CD4-positive, alpha-beta T cell (primary cell): ENCODE measurements around the gene SPTBN5. TPM values are rescaled to one million over a fixed set of nuclear protein-coding genes. Genes with fewer than 3 reads are reported as not detected.

ENCODE experiments used
- ATAC-seq: fragments of 200-7000 bp; cut with Tn5 transposase; one replicate; pipeline ENCODE4 v1.10.0; 2022; ENCODE audit warnings: mild to moderate bottlenecking; ENCODE audit not compliant: poor library complexity
- CTCF ChIA-PET: fragments of 350-600 bp; sonication (Branson Sonifier 250); formaldehyde crosslinking; loops from one replicate; lab custom pipeline; 2021; ENCODE audit warnings: antibody characterized with exemption, inconsistent platforms; lab: Charles Lee
- POLR2A ChIA-PET: fragments of 350-600 bp; sonication (Branson Sonifier 250); formaldehyde crosslinking; loops from one replicate; lab custom pipeline; 2021; ENCODE audit warnings: antibody characterized with exemption, inconsistent platforms; lab: Charles Lee
- DNase-seq, 14 experiments: peaks; one replicate each; pipeline ENCODE4 v3.0.0-alpha.2; 2013 to 2020; ENCODE audit warnings: mixed read lengths in 2 of 14
- H3K27ac ChIP-seq, 2 donors: one replicate each; pipeline versions ENCODE4 v1.5.1 to v1.7.0; 2013; ENCODE audit warnings: low read length in 2 of 2, low read depth in 1 of 2, mild to moderate bottlenecking in 1 of 2
- H3K27me3 ChIP-seq, 2 experiments: 1 replicate in 1 of 2; 2 replicates in 1 of 2; pipeline versions ENCODE4 v1.6.1 to v1.7.0; 2013; ENCODE audit warnings: low read length in 2 of 2, control low read depth in 1 of 2, mild to moderate bottlenecking in 1 of 2, moderate library complexity in 1 of 2; ENCODE audit not compliant: insufficient read depth in 2 of 2, control insufficient read depth in 1 of 2
- H3K36me3 ChIP-seq: one replicate; pipeline ENCODE4 v1.6.1; 2013; ENCODE audit warnings: low read length, control low read depth; ENCODE audit not compliant: insufficient read depth
- H3K4me1 ChIP-seq: one replicate; pipeline ENCODE4 v1.6.1; 2013; ENCODE audit warnings: low read length, control low read depth; ENCODE audit not compliant: insufficient read depth
- H3K4me3 ChIP-seq: one replicate; pipeline ENCODE4 v1.5.1; 2013; ENCODE audit warnings: mild to moderate bottlenecking, low read length, moderate library complexity
- H3K9me3 ChIP-seq, 2 experiments: 1 replicate in 1 of 2; 2 replicates in 1 of 2; pipeline versions ENCODE4 v1.6.1 to v1.7.0; 2013; ENCODE audit warnings: low read length in 2 of 2, mild to moderate bottlenecking in 2 of 2, control low read depth in 1 of 2, moderate library complexity in 1 of 2; ENCODE audit not compliant: control insufficient read depth in 1 of 2, insufficient read depth in 1 of 2
- H3K27ac Mint-ChIP-seq: one replicate; pipeline ENCODE4 v1.8.0; 2020; ENCODE audit warnings: mixed read lengths
- H3K27me3 Mint-ChIP-seq: one replicate; pipeline ENCODE4 v1.8.0; 2021; ENCODE audit warnings: mixed read lengths
- H3K36me3 Mint-ChIP-seq: one replicate; pipeline ENCODE4 v1.8.0; 2021; ENCODE audit warnings: low read depth, mixed read lengths
- H3K4me1 Mint-ChIP-seq: one replicate; pipeline ENCODE4 v1.8.0; 2021; ENCODE audit warnings: low read depth, mixed read lengths
- H3K4me3 Mint-ChIP-seq: one replicate; pipeline ENCODE4 v1.8.0; 2020; ENCODE audit warnings: mild to moderate bottlenecking, mixed read lengths
- H3K9me3 Mint-ChIP-seq: one replicate; pipeline ENCODE4 v1.8.0; 2020; ENCODE audit warnings: mixed read lengths
- CTCF ChIP-seq: fragments of 200-600 bp; IDR thresholded peaks from one replicate; pipeline ENCODE4 v1.8.0; 2022; ENCODE audit warnings: antibody characterized with exemption, mild to moderate bottlenecking
- intact Hi-C, 2 experiments: fragments of 100-400 bp; cut with DNase I in 1 of 2; cut with micrococcal nuclease in 1 of 2; formaldehyde crosslinking; loops; one replicate each; pipeline versions ENCODE4 v1.15.1 to v1.9.0; 2023 to 2025; cut with DNase I, micrococcal nuclease
- total RNA-seq, 174 experiments: library from RNA in 2 of 174; stranded (reverse) in 2 of 174; gene quantifications; one replicate each; pipeline ENCODE4 v1.2.3 and lab custom pipeline; 2021 to 2026

Gene SPTBN5
- total RNA-seq, 2 experiments from 2014 or later = 2.2 to 2.3 TPM

- H3K36me3 Mint-ChIP-seq = peaks cover 12% of the 10 kb centered on the region
- no peak for TF ChIP-seq CTCF
- no peak overlapping the region for H3K27ac Mint-ChIP-seq
- Histone ChIP-seq H3K27me3 (no peaks in the 10 kb centered on the region), H3K9me3 (no peaks in the 10 kb centered on the region), H3K4me3 (no peak overlapping the region), H3K27ac (no peak overlapping the region), H3K4me1 (peaks cover 5% of the 10 kb centered on the region), H3K36me3 (peaks cover 4% of the 10 kb centered on the region)
- intact Hi-C loops = no loop called here
- no peaks in the 10 kb centered on the region for H3K27me3 Mint-ChIP-seq
- ChIA-PET CTCF (interaction anchor here (1.9 kb wide), 1 partner anchor 52 kb away, joined by 5 read pairs; no protein-coding TSS in a partner anchor), POLR2A (interaction anchor here (1.3 to 2.1 kb wide), 2 partner anchors 32 to 40 kb away, joined by 3 to 8 read pairs; partner anchors contain the start of gene SPTBN5)
- no peaks in the 10 kb centered on the region for H3K9me3 Mint-ChIP-seq
- no peak for DNase-seq
- H3K4me1 Mint-ChIP-seq = no peaks in the 10 kb centered on the region
- H3K4me3 Mint-ChIP-seq = no peak overlapping the region
- no peak for ATAC-seq
These were observed 40.9 kb downstream of the SPTBN5 start for GRCh38 chr15:41852736-41853590.

- H3K4me3 Mint-ChIP-seq = no peak overlapping the region
- intact Hi-C loops = no loop called here
- Histone ChIP-seq H3K36me3 (peaks cover 15% of the 10 kb centered on the region), H3K4me1 (peaks cover 5% of the 10 kb centered on the region), H3K27me3 (no peaks in the 10 kb centered on the region), H3K9me3 (no peaks in the 10 kb centered on the region), H3K27ac (no peak overlapping the region), H3K4me3 (no peak overlapping the region)
- no peaks in the 10 kb centered on the region for H3K9me3 Mint-ChIP-seq
- ChIA-PET CTCF (interaction anchor here (1.9 kb wide), 1 partner anchor 53 kb away, joined by 5 read pairs; no protein-coding TSS in a partner anchor), POLR2A (interaction anchor here (1.1 to 2.1 kb wide), 3 partner anchors 31 to 85 kb away, joined by 3 to 8 read pairs (median 5); partner anchors contain the start of gene SPTBN5)
- ATAC-seq (no peak), DNase-seq (no peak)
- H3K27ac Mint-ChIP-seq = no peak overlapping the region
- H3K36me3 Mint-ChIP-seq = peaks cover 23% of the 10 kb centered on the region
- TF ChIP-seq CTCF = no peak
- H3K27me3 Mint-ChIP-seq = no peaks in the 10 kb centered on the region
- H3K4me1 Mint-ChIP-seq = no peaks in the 10 kb centered on the region
These were observed 42.0 kb downstream of the SPTBN5 start for GRCh38 chr15:41851755-41852370.

GRCh38 chr15:41851167-41851523, 42.7 kb downstream of the SPTBN5 start:
- intact Hi-C loops = no loop called here

More at GRCh38 chr15:41851167-41851523, 42.7 kb downstream of the SPTBN5 start:
- Histone ChIP-seq H3K4me1 (peaks cover 5% of the 10 kb centered on the region), H3K9me3 (no peaks in the 10 kb centered on the region), H3K4me3 (no peak overlapping the region), H3K36me3 (peaks cover 23% of the 10 kb centered on the region), H3K27ac (no peak overlapping the region), H3K27me3 (no peaks in the 10 kb centered on the region)
- H3K27me3 Mint-ChIP-seq = no peaks in the 10 kb centered on the region
- no peak for TF ChIP-seq CTCF
- no peak for ATAC-seq
- ChIA-PET CTCF (no interaction called here), POLR2A (interaction anchor here (1.1 to 2.1 kb wide), 2 partner anchors 42 to 86 kb away, joined by 5 to 8 read pairs; partner anchors contain the start of gene SPTBN5)
- H3K4me3 Mint-ChIP-seq = no peak overlapping the region
- no peaks in the 10 kb centered on the region for H3K4me1 Mint-ChIP-seq
- no peak for DNase-seq
- H3K9me3 Mint-ChIP-seq = no peaks in the 10 kb centered on the region
- H3K27ac Mint-ChIP-seq = no peak overlapping the region
- peaks cover 28% of the 10 kb centered on the region for H3K36me3 Mint-ChIP-seq
